NCI-H748 (cell line): ENCODE measurements around the gene FGFR2.
"Not testable (repeated sequence)": the region's sequence is repeated elsewhere in the genome, so short reads cannot be mapped to it uniquely, and the experiment has no call there.

Experiments used
- DNase-seq: peaks from one replicate; lab custom pipeline; 2025; ENCODE audit not compliant: unreplicated experiment; lab: John Stamatoyannopoulos, UW

The FGFR2 gene

GRCh38 chr10:121554916-121555315, 43.3 kb downstream of the FGFR2 start:
- not testable (repeated sequence) for DNase-seq

DNA sequence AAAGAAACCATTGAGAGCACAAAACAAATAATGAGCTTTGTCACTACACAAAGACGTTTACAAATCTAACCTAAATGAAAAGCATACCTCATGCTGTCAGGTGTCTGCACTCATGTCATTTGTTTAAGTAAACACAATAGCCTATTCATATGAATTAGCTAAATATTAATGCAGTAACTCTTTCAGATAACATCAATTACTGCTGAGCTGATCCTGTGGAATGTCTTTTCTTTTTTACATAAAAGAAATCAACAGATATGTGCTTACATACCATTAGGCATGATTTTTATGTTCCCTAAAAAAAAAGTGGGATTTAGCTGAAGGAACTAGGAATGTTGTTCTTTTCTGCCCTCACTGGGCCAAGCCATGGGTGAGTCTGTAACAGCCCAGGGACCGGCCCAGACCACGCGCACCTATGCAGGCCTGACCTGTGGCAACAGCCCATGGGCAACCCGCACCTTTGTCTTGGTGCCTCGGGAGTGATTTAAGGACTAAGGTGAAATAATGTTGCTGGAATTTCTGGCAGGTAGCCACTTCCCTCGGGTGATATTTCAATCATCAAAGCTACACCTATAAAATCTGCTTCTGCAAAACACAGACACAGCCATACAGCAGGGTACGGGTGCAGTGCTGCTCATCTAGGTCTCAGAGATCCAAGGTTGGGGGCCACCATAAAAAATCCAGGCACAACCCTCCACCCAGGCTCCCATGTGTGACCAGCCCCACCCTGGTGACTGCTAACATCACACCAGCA, 44.6 kb downstream of the FGFR2 start:
- peak; percentile 79 for DNase-seq

DNA sequence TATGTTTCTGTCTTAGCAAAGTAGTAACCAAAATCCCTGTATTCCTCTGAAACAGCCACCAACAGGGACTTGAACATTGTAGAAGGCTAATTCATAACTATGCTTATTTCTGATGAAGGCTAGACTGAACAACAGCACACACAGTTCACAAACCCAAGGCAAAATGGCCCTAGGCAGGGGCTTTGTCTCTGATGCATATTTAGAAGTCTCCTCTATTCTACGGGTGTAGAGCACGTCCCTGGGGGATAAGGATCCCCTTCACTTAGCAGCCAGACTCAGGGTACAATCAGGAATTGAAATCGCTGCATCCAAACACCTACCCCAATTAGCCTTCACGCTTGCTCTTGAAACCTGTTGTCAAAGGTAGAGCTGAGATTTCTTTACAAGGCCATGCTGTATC, 45.5 kb downstream of the FGFR2 start:
- DNase-seq: no peak

DNA sequence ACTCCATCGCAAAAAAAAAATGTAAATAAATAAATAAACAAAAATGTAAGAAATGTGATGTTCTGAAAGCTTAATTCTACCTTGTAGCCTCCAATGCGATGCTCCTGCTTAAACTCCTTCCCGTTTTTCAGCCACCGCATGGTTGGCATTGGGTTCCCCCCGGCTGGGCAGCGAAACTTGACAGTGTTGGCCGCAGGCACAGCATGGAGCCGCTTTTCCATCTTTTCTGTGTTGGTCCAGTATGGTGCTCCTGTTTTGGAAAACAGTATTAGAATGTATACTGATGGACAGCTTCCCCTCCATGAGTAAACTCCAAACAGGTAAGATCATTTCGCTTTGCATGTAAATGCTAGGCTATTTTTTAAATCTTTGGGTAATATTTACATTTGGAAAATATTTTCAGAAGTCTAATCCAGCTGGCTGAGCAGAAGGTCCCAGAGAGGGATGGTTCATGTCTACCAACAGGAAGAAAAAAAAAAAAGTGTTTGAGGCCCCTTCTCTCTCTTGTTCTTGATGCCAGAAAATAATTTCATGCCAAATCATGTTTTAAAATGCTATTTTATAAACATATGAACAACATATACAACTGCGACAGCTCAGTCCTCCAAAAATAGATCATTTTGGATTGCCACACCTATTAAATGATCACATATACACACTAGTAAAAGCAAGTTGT, 46.9 kb downstream of the FGFR2 start:
- no peak for DNase-seq

- no peak for DNase-seq
Measured at GRCh38 chr10:121544301-121544869, 53.9 kb downstream of the FGFR2 start.

DNA sequence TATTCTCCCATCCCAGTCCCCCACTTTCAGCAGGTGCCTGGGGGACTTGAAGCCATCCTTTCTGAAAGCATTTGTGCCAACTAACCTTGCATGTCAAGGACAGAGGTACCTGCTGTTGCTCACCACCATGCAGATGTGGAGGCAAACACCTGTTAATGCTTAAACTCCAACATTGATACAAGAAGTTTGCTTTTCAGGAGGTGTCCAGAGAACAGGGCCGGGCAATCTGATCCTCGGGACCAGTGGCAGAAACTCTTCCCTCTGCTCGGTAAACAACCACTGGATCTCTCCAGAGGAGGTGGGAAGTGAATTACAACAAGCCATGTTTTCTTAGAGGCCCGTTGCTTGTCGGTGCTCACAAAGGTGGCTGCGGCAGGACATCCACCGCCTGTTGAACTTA, 54.7 kb downstream of the FGFR2 start:
- DNase-seq: no peak

GRCh38 chr10:121541450-121542120, 56.7 kb downstream of the FGFR2 start:
- no peak for DNase-seq

- no peak for DNase-seq
Measured at GRCh38 chr10:121540732-121541395, 57.4 kb downstream of the FGFR2 start.

DNA sequence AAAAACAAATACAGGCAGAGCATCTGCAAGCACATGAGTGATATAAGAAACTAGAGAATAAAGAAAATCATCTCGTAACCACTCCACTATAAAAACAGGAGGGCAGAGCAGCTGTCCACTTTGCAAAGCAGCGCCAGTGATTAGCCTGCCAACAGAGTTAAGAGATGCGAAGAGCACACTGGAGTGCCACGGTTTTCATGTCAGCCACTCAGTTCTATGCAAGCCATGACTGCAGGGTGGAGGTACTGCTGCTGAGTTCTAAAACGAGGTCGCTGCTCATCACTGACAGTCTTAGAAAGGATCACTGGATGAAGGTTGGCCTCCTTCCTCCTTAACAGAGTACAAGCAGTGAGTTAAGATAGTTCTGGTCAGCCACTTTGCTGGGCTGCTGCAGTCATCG, 58.5 kb downstream of the FGFR2 start:
- no peak for DNase-seq

GRCh38 chr10:121536310-121536913, 61.8 kb downstream of the FGFR2 start:
- DNase-seq: no peak

DNA sequence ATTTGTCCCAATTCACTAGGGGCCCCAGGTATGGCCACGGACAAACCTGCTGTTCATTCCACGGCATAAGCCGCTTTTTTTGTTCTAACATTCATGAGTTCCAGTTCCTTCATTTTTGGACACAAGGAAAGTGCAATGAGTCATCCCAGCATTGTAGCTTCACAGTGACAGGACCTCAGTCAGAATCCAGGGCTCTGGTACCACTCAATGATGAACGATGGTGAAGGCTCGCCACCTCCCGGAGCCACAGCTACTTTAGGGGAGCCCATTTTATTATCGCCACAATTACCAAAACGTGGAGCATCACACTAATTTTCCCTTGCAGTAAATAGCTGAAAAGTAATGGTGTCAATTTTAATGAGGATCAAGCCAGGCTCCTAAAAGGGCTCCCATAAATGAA, 62.9 kb downstream of the FGFR2 start:
- DNase-seq: no peak

DNA sequence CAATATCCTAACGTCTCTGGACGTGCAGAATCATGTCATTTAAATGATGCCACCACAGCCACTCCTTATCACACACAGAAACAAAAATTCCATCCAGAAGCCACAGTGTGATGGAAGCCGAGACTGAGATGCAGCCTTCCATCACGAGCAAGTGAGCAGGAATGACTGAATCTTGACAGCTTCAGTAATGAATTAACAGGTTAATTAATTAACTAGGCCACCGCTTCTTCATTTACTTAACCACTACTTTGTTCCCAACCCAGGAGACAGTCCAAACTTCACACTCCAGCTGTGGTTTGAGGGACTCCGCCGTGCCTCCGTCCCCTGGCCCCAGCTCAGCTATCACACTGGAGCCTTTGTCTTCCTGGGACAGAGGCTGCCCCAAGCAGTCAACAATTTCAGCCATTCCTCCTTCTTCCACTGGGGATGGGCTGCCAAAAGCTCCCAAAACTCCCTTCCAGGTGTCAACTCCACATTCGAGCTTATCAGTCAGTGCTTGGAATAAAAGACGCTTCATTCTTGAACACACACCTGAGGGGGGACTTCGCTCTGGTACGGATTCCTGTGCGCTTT, 65.9 kb downstream of the FGFR2 start:
- no peak for DNase-seq

DNA sequence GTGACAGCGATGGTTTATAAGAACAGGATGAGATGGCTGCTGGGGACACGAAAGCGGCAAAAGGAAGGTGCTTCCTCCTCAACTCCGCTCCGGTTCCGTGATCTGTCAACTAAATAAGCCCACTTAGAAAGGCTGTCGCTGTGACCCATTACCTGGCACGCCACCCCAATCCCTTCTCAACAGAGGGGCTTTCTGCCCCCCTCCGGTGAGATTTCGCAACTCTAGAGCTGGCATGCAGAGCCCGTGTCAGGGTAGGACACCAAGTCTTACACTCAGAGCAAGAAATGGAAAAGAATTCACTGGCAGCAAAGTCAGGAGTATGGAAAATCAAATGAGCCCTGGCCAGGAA, 66.4 kb downstream of the FGFR2 start:
- no peak for DNase-seq

GRCh38 chr10:121531076-121531829, 67.0 kb downstream of the FGFR2 start:
- no peak for DNase-seq

- DNase-seq: no peak
Measured at GRCh38 chr10:121530481-121531075, 67.7 kb downstream of the FGFR2 start.

DNA sequence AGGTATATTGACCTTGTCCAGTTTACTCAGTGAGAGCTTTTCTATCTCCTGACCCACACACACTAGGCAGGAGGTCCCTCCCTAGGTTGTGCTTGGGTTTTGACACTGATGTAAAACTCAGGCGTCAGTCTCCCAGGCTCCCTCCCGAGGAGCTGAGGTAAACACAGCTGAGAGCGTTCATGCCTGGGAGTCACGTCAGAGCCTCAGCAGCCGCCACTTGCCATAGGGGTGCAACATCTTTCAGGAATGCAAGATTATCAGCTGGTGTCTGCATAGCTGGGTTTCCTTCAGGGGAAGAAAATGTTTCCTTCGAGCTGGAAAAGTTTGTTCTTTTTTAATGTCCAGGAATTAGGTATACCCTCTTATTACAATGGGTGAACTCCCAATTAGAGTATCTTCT, 70.6 kb downstream of the FGFR2 start:
- peak; percentile 19 for DNase-seq

- peak; percentile 55 for DNase-seq
Measured at GRCh38 chr10:121526801-121527221, 71.4 kb downstream of the FGFR2 start.

DNA sequence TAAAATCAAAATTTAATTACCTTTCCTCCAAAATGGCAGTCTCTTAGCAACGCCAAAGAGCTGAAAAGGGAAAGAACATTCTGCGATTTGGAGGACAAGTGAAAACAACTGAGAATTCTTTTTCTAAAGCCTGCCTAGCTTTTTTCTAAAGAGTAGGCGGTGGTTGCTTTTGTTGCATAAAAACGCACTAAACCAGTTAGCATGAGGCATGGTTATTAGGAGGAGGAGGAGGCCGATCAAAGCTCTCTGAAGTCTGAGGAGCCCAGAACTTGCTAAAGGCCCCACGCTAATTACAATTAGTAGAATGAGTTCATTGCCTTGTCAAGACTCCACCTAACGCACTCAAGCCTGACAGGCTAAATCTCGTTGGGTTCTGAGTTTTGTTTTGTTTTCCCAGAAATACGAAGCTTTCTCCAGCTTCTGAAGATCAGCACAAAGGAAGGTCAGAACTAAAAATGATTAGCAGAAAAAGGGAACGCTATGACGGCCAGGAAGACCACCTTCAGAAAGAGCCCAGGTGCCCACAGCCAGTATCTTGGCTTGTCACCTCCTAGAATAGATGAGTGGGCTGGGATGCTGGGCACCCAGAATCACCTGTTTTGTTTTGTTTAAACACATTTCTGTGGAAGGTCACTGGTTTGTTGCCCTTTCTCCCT, 72.0 kb downstream of the FGFR2 start:
- DNase-seq: no peak
